Stimulated activated CD8-positive, alpha-beta memory T cell treated with anti-CD3 and anti-CD28 coated beads, Interleukin-4, amount 100 ng/mL, for 24 hours (primary cell): ENCODE results near the gene CRELD1.

ENCODE experiments used
- DNase-seq: peaks from one replicate; pipeline ENCODE4 v3.0.0-alpha.2; 2020; ENCODE audit warnings: low read depth

The CRELD1 gene

DNA sequence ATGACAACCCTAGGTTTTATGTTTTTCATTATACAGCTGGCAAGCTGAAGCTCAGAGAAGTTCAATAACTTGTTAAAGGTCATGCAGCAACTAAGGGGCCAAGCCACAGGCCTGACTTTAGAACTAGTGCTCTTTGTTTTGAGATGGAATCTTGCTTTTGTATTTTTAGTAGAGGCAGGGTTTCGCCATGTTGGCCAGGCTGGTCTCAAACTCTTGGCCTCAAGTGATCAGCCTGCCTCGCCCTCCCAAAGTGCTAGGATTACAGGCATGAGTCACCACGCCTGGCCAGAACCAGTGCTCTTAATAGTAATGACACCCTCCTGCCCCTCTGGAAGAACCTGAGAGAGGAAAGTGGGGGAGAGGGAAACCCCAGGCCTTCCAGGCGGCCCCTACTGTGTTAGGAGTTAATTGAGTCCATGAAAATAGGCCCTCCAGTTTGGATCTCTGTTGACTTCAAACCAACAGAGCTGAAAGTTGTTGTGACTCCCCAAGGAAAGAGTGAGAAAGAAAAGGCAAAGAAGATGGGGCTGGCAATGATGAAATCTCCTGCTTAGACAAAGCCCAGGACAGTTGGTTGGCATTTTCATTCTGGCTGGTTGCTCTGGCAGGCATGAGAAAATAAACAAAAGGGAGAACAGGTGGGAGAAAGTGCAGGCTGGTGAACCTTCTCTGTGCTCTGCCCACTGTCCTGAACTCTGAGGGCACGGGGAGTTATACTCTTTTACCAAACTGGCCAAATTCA, 22.1 kb downstream of the CRELD1 start:
- no peak for DNase-seq

DNA sequence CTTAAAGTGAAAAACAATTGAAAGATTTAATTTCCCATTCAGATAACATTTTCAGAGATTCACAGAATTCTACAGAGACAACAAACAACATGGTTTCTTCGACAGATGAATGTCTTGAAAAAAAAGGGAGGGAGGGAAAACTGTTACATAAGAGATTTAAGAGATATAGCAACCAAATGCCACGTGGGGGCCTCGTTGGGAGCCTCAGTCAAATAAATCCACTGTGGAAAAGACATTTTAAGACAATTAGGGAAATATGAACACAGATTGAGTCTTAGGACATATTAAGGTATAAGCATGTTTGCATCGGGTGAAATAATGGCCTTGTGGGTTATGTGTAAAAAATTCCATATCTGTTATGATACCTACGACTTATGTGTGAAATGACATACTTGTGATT, 23.6 kb downstream of the CRELD1 start:
- DNase-seq, result no peak

- no peak for DNase-seq
Measured at GRCh38 chr3:9965200-9965875, 31.7 kb downstream of the CRELD1 start.

DNA sequence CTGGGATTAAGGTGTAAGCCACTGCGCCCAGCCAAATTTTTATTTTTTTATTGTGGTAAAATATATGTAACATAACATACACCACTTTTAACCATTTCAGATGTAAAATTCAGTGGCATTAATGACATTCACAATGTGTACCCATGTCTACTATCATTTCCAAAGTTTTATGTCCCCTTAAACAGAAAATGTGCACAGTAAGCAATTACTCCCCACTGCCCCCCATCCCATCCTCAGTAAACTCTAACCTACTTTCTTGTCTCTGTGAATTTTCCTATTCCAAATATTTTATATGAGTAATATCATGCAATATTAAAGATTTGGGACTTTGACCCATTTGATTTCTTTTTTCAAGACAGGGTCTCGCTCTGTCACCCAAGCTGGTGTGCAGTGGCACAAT, 33.2 kb downstream of the CRELD1 start:
- no peak for DNase-seq

DNA sequence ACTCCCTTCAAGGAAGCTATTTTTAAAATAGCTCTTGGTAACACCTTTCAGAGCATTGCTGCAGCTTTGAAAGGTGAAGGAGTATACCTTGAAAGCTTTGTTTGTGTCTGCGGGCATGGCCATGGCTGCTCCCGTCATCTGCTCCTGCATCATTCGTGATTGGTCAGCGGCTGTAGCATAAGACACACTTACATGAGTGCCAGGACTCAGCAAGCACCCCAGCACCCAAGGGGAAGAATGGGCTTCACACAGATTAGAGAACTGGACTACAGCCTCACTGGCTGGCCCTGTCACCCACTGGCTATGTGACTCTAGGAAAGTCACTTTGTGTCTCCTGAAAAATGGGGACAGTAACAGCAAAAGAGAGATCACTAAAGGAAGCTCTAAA, 36.0 kb downstream of the CRELD1 start:
- DNase-seq, result no peak

GRCh38 chr3:9970020-9970652, 36.5 kb downstream of the CRELD1 start:
- no peak for DNase-seq

- no peak for DNase-seq
Measured at GRCh38 chr3:9976721-9977709, 43.4 kb downstream of the CRELD1 start.

- no peak for DNase-seq
Measured at GRCh38 chr3:9978710-9979305, 45.2 kb downstream of the CRELD1 start.

GRCh38 chr3:9980251-9980650, 46.6 kb downstream of the CRELD1 start:
- DNase-seq, result no peak

DNA sequence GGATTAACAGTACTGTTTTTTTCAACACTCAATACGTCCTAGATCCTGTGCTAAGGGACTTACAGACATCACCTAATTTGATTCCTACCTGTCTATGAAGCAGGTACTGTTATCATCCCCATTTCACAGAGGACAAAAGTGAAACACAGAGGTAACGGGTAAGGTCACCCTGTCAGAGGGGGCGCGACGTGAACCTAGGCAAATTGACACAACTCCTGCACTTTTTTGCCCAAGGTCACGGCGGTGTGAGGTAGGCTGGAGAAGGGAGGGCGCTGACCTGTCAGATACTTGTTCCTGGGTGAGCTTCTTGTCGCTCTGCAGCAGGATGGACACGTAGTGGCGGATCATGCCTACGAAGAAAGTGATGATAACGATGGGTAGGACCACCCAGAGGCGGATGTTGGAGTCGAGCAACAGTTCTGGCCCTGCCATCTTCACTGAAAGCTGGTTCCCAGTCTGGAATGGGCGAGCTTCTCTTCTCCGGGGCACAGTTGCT, 52.6 kb downstream of the CRELD1 start:
- DNase-seq, result no peak

- no peak for DNase-seq
Measured at GRCh38 chr3:9994086-9994844, 60.6 kb downstream of the CRELD1 start.
